ENCODE measurements around the gene OXCT1. TPM values are rescaled to one million over a fixed set of nuclear protein-coding genes. Genes with fewer than 3 reads are reported as not detected.

OXCT1 gene
- total and polyA plus RNA-seq, 2 experiments from 2014 or later = 12.4 to 16.9 TPM

- no peak for TF ChIP-seq EZH2 (IDR thresholded peaks at IDR 0.05; ENCODE audit: borderline replicate concordance)
- TF ChIP-seq, protein P1, sequence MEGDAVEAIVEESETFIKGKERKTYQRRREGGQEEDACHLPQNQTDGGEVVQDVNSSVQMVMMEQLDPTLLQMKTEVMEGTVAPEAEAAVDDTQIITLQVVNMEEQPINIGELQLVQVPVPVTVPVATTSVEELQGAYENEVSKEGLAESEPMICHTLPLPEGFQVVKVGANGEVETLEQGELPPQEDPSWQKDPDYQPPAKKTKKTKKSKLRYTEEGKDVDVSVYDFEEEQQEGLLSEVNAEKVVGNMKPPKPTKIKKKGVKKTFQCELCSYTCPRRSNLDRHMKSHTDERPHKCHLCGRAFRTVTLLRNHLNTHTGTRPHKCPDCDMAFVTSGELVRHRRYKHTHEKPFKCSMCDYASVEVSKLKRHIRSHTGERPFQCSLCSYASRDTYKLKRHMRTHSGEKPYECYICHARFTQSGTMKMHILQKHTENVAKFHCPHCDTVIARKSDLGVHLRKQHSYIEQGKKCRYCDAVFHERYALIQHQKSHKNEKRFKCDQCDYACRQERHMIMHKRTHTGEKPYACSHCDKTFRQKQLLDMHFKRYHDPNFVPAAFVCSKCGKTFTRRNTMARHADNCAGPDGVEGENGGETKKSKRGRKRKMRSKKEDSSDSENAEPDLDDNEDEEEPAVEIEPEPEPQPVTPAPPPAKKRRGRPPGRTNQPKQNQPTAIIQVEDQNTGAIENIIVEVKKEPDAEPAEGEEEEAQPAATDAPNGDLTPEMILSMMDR (IDR thresholded peaks at IDR 0.05; ENCODE audit: poor library complexity) = no peak
- no peak for TF ChIP-seq EZH2phosphoT487 (IDR thresholded peaks at IDR 0.05; ENCODE audit: low read depth, severe bottlenecking, unreplicated experiment)
- no peaks in the 10 kb centered on the region for H3K27me3 ChIP-seq
- WGBS (ENCODE audit: low lambda C conversion rate, missing lambda C conversion rate) = 57% methylated on average over 2 of the region's 2 CpGs
- H3K27ac ChIP-seq = no peak overlapping the region
- H3K4me1 ChIP-seq (ENCODE audit: insufficient read depth) = no peaks in the 10 kb centered on the region
- no peaks in the 10 kb centered on the region for H3K9me2 ChIP-seq (replicated peaks; ENCODE audit: insufficient read depth)
- no peaks in the 10 kb centered on the region for H4K20me1 ChIP-seq (ENCODE audit: insufficient read depth, poor library complexity, severe bottlenecking)
- DNase-seq (ENCODE audit: low spot score) = no peak
- peak overlapping the region; percentile 4 for H3K4me2 ChIP-seq
- no peaks in the 10 kb centered on the region for H3K9me3 ChIP-seq (ENCODE audit: low read depth)
- H2AFZ ChIP-seq = peak overlapping the region; percentile 18
- no peak overlapping the region for H3K4me3 ChIP-seq
- no peaks in the 10 kb centered on the region for H3K79me2 ChIP-seq
- no peaks in the 10 kb centered on the region for H3K36me3 ChIP-seq (replicated peaks; ENCODE audit: insufficient read depth, low read depth)
These were observed 93.8 kb downstream of the OXCT1 start for GRCh38 chr5:41776435-41776834.

DNA sequence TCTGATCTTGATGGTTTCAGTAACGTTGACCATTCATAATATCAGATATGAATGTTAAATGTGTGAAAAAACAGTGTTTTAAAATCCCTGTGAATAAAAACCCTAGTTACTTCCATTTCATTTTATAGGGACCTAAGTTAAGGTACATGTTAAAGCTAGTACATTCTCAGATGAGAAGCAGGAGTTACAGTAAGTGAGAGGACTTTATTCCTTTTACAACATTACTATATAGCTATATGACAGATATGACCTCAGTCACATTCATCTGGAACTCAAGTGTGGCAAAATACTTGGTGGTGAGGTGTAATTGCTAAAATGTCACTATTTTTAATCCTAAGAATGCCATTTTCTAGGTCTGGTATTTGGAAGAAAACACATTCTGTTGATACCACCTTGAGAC is 96.4 kb downstream of the OXCT1 start:
- no peak for DNase-seq (ENCODE audit: low spot score)
- H3K4me1 ChIP-seq (ENCODE audit: insufficient read depth) = no peaks in the 10 kb centered on the region
- WGBS (ENCODE audit: low lambda C conversion rate, missing lambda C conversion rate) = 100% methylated on average over 1 of the region's 1 CpG
- no peak overlapping the region for H3K27ac ChIP-seq
- H3K36me3 ChIP-seq (replicated peaks; ENCODE audit: insufficient read depth, low read depth) = no peaks in the 10 kb centered on the region
- TF ChIP-seq EZH2 (IDR thresholded peaks at IDR 0.05; ENCODE audit: borderline replicate concordance) (no peak), EZH2phosphoT487 (IDR thresholded peaks at IDR 0.05; ENCODE audit: low read depth, severe bottlenecking, unreplicated experiment) (no peak)
- TF ChIP-seq, protein P1 (IDR thresholded peaks at IDR 0.05; ENCODE audit: poor library complexity) = no peak
- H4K20me1 ChIP-seq (ENCODE audit: insufficient read depth, poor library complexity, severe bottlenecking) = no peaks in the 10 kb centered on the region
- H2AFZ ChIP-seq = no peak overlapping the region
- no peak overlapping the region for H3K4me2 ChIP-seq
- no peaks in the 10 kb centered on the region for H3K79me2 ChIP-seq
- H3K4me3 ChIP-seq = no peak overlapping the region
- H3K27me3 ChIP-seq = no peaks in the 10 kb centered on the region
- no peaks in the 10 kb centered on the region for H3K9me2 ChIP-seq (replicated peaks; ENCODE audit: insufficient read depth)
- no peaks in the 10 kb centered on the region for H3K9me3 ChIP-seq (ENCODE audit: low read depth)

DNA sequence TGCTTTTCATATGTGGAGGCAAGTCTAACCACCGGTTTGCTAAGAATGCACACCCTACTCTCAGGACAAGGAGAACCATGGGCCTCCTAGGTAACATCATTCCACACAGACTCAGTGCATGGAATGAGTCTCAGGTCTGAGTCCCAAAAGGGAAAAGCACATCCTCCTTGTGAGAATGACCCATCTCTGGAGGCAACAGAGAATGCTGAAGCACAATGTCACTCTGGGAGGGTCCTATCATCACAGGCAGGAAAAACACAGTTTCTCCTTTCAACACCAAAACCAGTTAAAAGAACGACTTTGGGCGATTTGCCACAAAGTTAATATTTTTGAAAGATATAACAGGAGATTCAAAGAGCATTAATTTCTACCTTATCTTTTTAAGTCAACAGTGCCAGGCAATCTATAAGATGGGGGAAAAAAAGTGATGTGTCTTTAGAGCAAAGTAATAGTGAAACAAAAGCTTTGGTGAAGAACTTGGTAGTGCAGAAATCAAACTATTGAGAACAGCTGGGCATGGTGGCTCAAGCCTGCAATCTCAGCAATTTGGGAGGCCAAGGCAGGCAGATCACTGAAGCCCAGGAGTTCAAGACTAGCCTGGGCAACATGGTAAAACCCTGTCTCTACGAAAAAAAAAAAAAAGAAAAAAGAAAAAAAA is 97.3 kb downstream of the OXCT1 start:
- Histone ChIP-seq H3K9me2 (replicated peaks; ENCODE audit: insufficient read depth) (no peaks in the 10 kb centered on the region), H3K4me3 (no peak overlapping the region)

DNA sequence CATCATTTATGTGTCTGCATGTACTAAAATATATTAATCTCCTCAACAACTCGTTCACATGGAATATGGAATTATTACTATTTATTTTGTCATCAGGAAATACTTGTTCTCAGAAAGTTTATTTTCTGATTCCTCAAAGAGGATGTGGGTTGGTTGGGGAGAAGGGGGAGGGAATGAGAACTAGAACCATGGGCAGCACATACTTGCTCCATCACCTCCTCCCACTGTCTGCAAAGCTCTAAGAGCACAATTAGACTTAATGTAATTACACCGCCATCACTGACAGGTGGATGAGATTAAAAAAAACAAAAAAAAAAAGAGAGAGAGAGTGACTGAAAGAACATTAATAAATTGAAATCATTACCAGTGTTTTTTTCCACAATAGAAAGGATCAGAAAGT is 98.2 kb downstream of the OXCT1 start:
- no peak overlapping the region for H2AFZ ChIP-seq
- no peaks in the 10 kb centered on the region for H3K79me2 ChIP-seq
- TF ChIP-seq EZH2phosphoT487 (IDR thresholded peaks at IDR 0.05; ENCODE audit: low read depth, severe bottlenecking, unreplicated experiment) = no peak
- no peak for TF ChIP-seq EZH2 (IDR thresholded peaks at IDR 0.05; ENCODE audit: borderline replicate concordance)
- TF ChIP-seq, protein P1 (IDR thresholded peaks at IDR 0.05; ENCODE audit: poor library complexity) = no peak
- H3K9me2 ChIP-seq (replicated peaks; ENCODE audit: insufficient read depth) = no peaks in the 10 kb centered on the region
- no peak overlapping the region for H3K27ac ChIP-seq
- no peaks in the 10 kb centered on the region for H3K36me3 ChIP-seq (replicated peaks; ENCODE audit: insufficient read depth, low read depth)
- no peaks in the 10 kb centered on the region for H4K20me1 ChIP-seq (ENCODE audit: insufficient read depth, poor library complexity, severe bottlenecking)
- no peak overlapping the region for H3K4me2 ChIP-seq
- H3K4me1 ChIP-seq (ENCODE audit: insufficient read depth) = no peaks in the 10 kb centered on the region
- no peak for DNase-seq (ENCODE audit: low spot score)
- H3K27me3 ChIP-seq = no peaks in the 10 kb centered on the region
- no peaks in the 10 kb centered on the region for H3K9me3 ChIP-seq (ENCODE audit: low read depth)
- 93% methylated on average over 2 of the region's 2 CpGs for WGBS (ENCODE audit: low lambda C conversion rate, missing lambda C conversion rate)
- H3K4me3 ChIP-seq = no peak overlapping the region

More for the DNA sequence above, 97.3 kb downstream of the OXCT1 start:
- H3K79me2 ChIP-seq = no peaks in the 10 kb centered on the region
- no peaks in the 10 kb centered on the region for H4K20me1 ChIP-seq (ENCODE audit: insufficient read depth, poor library complexity, severe bottlenecking)
- no peaks in the 10 kb centered on the region for H3K36me3 ChIP-seq (replicated peaks; ENCODE audit: insufficient read depth, low read depth)
- no peak overlapping the region for H3K4me2 ChIP-seq
- no peaks in the 10 kb centered on the region for H3K9me3 ChIP-seq (ENCODE audit: low read depth)
- DNase-seq (ENCODE audit: low spot score) = no peak
- TF ChIP-seq EZH2 (IDR thresholded peaks at IDR 0.05; ENCODE audit: borderline replicate concordance) = no peak
- H3K27ac ChIP-seq = no peak overlapping the region
- H2AFZ ChIP-seq = no peak overlapping the region
- WGBS (ENCODE audit: low lambda C conversion rate, missing lambda C conversion rate) = 90% methylated on average over 4 of the region's 4 CpGs
- H3K4me1 ChIP-seq (ENCODE audit: insufficient read depth) = no peaks in the 10 kb centered on the region
- H3K27me3 ChIP-seq = no peaks in the 10 kb centered on the region
